HL-60 (cell line): ENCODE data around the gene APIP.

ENCODE experiments used
- POLR2AphosphoS5 ChIP-seq: IDR thresholded peaks from 2 replicates; pipeline ENCODE4 v1.6.1; 2012; ENCODE audit warnings: low read depth
- SPI1 ChIP-seq: IDR thresholded peaks from 2 replicates; pipeline ENCODE4 v1.6.1; 2012; ENCODE audit warnings: low read depth, mild to moderate bottlenecking, borderline replicate concordance
- TF ChIP-seq, protein P1 (sequence below): IDR thresholded peaks from one replicate; pipeline ENCODE4 v1.5.1; 2011; ENCODE audit warnings: low read length, control low read depth, inconsistent platforms; ENCODE audit not compliant: insufficient read depth

DNA sequence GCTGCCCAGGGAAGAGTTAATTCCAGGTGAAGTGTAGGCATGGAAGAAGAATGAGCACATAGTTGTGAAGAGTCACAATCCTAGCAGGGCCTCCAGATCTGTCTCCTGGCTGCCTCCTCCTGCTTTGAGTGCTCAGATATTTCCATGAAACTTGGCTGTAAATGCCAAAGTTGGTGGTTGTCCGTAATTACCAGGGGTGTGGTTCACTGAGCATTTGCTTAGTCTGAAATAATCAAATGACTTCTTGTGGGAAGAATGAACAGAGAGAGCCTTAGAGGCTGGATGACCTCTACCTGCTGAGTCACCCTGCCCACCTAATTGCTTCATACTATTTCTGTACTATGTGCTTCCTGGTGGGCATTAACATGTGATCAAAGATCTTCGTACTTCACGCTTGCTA lies 50.9 kb downstream of the APIP start:
- TF ChIP-seq, protein P1, sequence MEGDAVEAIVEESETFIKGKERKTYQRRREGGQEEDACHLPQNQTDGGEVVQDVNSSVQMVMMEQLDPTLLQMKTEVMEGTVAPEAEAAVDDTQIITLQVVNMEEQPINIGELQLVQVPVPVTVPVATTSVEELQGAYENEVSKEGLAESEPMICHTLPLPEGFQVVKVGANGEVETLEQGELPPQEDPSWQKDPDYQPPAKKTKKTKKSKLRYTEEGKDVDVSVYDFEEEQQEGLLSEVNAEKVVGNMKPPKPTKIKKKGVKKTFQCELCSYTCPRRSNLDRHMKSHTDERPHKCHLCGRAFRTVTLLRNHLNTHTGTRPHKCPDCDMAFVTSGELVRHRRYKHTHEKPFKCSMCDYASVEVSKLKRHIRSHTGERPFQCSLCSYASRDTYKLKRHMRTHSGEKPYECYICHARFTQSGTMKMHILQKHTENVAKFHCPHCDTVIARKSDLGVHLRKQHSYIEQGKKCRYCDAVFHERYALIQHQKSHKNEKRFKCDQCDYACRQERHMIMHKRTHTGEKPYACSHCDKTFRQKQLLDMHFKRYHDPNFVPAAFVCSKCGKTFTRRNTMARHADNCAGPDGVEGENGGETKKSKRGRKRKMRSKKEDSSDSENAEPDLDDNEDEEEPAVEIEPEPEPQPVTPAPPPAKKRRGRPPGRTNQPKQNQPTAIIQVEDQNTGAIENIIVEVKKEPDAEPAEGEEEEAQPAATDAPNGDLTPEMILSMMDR = no peak
- TF ChIP-seq SPI1 = no peak
- no peak for TF ChIP-seq POLR2AphosphoS5
